NB4 (cell line): Measurements from ENCODE around the gene SLC16A12.

Experiments
- MYC ChIP-seq: IDR thresholded peaks from 2 replicates; pipeline ENCODE4 v1.6.1; 2011; ENCODE audit warnings: low read depth, low read length
- TF ChIP-seq, protein P1 (sequence below): IDR thresholded peaks from one replicate; pipeline ENCODE4 v1.5.1; 2012; ENCODE audit warnings: low read depth, low read length

DNA sequence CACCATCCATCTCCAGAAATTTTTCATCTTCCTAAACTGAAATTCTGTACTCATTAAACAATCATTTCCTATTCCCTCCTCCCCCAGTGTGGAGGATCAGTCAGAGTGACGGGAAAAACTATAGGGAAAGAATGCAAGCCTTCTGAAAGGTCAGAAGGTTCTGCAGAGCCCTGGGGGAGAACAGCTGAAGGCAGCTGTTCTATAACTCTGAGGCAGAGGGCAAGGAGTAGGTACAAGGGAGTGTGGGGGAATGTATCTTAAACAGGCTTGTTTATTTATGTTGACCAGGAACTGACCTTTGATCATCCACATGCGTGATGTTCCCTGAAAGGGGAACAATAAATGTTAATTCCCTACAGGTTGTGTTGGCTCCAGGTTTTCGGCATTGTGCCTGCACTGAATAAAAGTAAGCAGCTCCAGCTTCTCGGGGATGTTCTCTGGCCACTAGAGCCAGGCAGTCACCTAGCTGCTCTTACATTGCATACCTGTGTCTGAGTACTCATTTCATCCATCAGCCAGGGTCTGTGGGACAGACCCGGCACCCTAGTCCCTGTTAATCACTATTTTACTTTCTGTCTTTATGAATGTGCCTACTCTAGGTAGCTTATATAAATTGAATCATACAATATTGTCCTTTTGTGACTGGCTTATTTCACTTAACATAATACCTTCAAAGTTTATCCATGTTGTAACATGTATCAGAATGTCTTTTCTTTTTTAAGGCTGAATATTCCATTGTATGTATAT, 137.2 kb downstream of the SLC16A12 start:
- TF ChIP-seq, protein P1, sequence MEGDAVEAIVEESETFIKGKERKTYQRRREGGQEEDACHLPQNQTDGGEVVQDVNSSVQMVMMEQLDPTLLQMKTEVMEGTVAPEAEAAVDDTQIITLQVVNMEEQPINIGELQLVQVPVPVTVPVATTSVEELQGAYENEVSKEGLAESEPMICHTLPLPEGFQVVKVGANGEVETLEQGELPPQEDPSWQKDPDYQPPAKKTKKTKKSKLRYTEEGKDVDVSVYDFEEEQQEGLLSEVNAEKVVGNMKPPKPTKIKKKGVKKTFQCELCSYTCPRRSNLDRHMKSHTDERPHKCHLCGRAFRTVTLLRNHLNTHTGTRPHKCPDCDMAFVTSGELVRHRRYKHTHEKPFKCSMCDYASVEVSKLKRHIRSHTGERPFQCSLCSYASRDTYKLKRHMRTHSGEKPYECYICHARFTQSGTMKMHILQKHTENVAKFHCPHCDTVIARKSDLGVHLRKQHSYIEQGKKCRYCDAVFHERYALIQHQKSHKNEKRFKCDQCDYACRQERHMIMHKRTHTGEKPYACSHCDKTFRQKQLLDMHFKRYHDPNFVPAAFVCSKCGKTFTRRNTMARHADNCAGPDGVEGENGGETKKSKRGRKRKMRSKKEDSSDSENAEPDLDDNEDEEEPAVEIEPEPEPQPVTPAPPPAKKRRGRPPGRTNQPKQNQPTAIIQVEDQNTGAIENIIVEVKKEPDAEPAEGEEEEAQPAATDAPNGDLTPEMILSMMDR = no peak
- TF ChIP-seq MYC = no peak
